Activated naive CD4-positive, alpha-beta T cell treated with anti-CD3 and anti-CD28 coated beads, Interleukin-2, amount 10 ng/mL, durations not matched to agents 7 days and 5 days (primary cell): ENCODE measurements around the gene CDC5L.

Experiments used
- CTCF ChIA-PET: fragments of 350-600 bp; sonication (Branson Sonifier 250); formaldehyde crosslinking; loops from one replicate; lab custom pipeline; 2021; ENCODE audit warnings: antibody characterized with exemption; lab: Charles Lee
- DNase-seq: peaks from one replicate; pipeline ENCODE4 v3.0.0-alpha.2; 2020
- H3K27ac Mint-ChIP-seq: one replicate; pipeline ENCODE4 v1.8.0; 2021; ENCODE audit warnings: mild to moderate bottlenecking, moderate library complexity, mixed read lengths
- H3K27me3 Mint-ChIP-seq: one replicate; pipeline ENCODE4 v1.8.0; 2021; ENCODE audit warnings: mild to moderate bottlenecking, mixed read lengths
- H3K36me3 Mint-ChIP-seq: one replicate; pipeline ENCODE4 v1.8.0; 2021; ENCODE audit warnings: mixed read lengths
- H3K4me1 Mint-ChIP-seq: one replicate; pipeline ENCODE4 v1.8.0; 2021; ENCODE audit warnings: mixed read lengths
- H3K4me3 Mint-ChIP-seq: one replicate; pipeline ENCODE4 v1.8.0; 2021; ENCODE audit warnings: mild to moderate bottlenecking, moderate library complexity, mixed read lengths
- H3K9me3 Mint-ChIP-seq: one replicate; pipeline ENCODE4 v1.8.0; 2021; ENCODE audit warnings: mixed read lengths

The CDC5L gene

DNA sequence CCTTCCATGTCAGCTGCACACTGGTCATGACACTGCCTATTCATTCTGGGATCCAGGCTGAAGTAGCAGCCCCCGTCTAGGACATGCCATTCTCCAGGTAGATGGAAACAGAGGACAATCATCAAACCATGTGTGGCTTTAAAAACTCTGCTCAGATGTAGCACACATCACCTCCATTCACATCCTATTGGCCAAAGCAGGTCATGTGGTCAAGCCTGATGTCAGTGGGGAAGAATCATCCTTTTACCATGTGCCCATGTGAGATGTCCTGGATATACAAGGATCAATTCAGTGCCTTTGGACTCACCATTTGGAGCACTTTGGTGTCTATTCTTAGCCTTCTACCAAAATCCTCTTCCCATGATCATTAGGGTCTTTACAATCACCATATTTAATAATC is 99.5 kb downstream of the CDC5L start:
- Mint-ChIP-seq H3K27me3 (peaks cover 16% of the 10 kb centered on the region), H3K9me3 (no peaks in the 10 kb centered on the region), H3K4me3 (no peak overlapping the region), H3K36me3 (no peaks in the 10 kb centered on the region), H3K4me1 (no peaks in the 10 kb centered on the region), H3K27ac (no peak overlapping the region)
- no peak for DNase-seq
- CTCF ChIA-PET = interaction anchor here (0.6 to 1.9 kb wide), 2 partner anchors 11 to 144 kb away, joined by 3 to 9 read pairs; no protein-coding TSS in a partner anchor

DNA sequence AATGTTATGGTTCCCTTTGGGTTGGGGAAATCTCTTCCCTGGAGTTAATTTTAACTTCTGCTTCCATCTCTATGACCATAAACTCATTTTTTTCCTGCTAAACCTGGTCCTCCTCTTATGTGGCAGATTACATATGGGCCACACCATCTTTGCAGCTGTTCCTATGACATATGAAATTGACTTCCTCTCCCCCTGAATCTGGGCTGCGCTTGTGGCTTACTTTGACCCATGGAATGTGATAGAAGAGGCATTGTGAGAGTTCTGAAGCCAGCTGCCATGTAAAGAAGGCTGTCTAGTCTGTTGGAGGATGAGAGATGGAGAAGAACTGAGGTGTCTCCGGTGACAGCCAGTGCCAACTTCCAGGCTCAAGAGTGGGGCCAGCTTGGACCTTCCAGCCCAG is 100.1 kb downstream of the CDC5L start:
- Mint-ChIP-seq H3K36me3 (no peaks in the 10 kb centered on the region), H3K4me1 (no peaks in the 10 kb centered on the region), H3K27me3 (peaks cover 16% of the 10 kb centered on the region), H3K4me3 (no peak overlapping the region), H3K9me3 (no peaks in the 10 kb centered on the region), H3K27ac (no peak overlapping the region)
- CTCF ChIA-PET = interaction anchor here (0.6 to 1.9 kb wide), 2 partner anchors 12 to 143 kb away, joined by 3 to 9 read pairs; no protein-coding TSS in a partner anchor
- DNase-seq = no peak

DNA sequence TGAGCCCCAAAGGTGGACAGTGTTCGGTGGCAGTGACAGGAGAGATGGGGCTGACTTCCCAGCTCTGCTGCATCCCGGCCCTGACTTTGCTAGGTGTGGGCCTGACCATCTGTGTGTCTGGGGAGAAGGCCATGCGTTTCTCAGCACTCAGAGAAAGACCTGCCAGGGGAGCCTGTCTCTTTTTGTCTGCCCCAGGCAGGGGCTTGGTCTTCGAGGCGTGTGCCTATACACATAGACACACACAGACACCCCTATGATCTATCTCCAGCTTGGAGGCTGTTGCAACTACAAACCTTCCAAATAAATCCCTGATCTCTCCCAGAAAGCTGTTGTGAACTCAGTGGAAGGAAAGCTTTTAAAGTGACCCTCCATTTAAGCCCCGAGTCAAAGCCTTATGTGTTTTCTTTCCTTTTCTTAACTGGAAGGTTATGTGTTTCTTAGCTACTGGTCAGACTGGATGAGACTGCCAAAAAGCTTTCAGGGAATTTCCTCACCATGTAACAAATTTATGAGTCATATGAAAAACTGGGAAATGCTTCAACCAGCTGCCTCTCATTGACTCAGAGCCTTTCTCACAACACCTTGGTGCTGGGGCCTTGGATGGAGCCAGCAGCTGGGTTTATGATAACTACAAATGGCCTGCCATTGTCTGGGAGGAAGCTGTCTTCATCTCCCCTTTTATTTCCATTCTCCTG is 102.6 kb downstream of the CDC5L start:
- no peaks in the 10 kb centered on the region for H3K4me1 Mint-ChIP-seq
- no peaks in the 10 kb centered on the region for H3K9me3 Mint-ChIP-seq
- DNase-seq = no peak
- H3K27ac Mint-ChIP-seq = no peak overlapping the region
- peaks cover 16% of the 10 kb centered on the region for H3K27me3 Mint-ChIP-seq
- CTCF ChIA-PET = interaction anchor here (0.7 kb wide), 1 partner anchor 14 kb away, joined by 3 read pairs; no protein-coding TSS in a partner anchor
- no peak overlapping the region for H3K4me3 Mint-ChIP-seq
- H3K36me3 Mint-ChIP-seq = no peaks in the 10 kb centered on the region

DNA sequence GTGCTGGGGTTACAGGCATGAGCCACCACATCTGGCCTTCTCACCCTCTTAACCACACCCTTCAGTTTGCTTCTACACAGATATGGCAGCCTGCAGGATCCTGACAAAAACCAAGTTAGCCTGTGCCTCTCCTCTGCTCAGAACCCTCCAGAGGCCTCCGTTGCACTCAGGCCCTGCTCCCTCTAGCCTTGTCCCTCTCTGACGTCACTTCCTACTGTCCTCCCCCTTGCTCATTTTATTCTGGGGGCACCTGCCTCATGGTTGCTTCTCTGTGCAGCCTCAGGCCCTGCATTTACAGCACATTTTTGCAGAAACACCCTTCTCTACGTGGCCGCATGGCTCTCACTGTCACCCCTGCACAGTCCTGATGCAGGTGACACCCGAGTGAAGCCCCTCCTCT is 105.6 kb downstream of the CDC5L start:
- Mint-ChIP-seq H3K9me3 (no peaks in the 10 kb centered on the region), H3K27me3 (peaks cover 5% of the 10 kb centered on the region), H3K4me3 (no peak overlapping the region), H3K27ac (no peak overlapping the region), H3K4me1 (no peaks in the 10 kb centered on the region), H3K36me3 (no peaks in the 10 kb centered on the region)
- CTCF ChIA-PET = no interaction called here
- no peak for DNase-seq

DNA sequence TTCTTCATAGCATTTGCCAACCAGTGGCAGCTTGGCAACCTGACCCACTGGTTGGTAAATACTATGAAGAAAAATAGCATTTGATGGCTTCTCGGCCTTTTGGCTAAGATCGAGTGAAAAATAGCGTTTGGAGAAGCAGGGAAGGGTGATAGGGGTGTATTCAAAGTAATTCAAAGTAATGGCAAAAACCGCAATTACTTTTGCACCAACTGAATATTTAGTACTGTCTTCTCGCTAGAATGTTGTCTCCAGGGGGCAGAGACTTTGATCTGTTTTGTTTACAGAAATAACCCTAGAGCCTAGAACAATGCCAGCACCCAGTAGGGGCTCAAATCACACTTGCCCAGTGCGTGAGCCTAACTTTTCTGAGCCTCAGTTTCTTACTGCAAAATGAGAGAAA is 106.1 kb downstream of the CDC5L start:
- no peaks in the 10 kb centered on the region for H3K36me3 Mint-ChIP-seq
- peaks cover 6% of the 10 kb centered on the region for H3K27me3 Mint-ChIP-seq
- no peak overlapping the region for H3K4me3 Mint-ChIP-seq
- no peak for DNase-seq
- no peaks in the 10 kb centered on the region for H3K9me3 Mint-ChIP-seq
- CTCF ChIA-PET = no interaction called here
- no peaks in the 10 kb centered on the region for H3K4me1 Mint-ChIP-seq
- no peak overlapping the region for H3K27ac Mint-ChIP-seq

DNA sequence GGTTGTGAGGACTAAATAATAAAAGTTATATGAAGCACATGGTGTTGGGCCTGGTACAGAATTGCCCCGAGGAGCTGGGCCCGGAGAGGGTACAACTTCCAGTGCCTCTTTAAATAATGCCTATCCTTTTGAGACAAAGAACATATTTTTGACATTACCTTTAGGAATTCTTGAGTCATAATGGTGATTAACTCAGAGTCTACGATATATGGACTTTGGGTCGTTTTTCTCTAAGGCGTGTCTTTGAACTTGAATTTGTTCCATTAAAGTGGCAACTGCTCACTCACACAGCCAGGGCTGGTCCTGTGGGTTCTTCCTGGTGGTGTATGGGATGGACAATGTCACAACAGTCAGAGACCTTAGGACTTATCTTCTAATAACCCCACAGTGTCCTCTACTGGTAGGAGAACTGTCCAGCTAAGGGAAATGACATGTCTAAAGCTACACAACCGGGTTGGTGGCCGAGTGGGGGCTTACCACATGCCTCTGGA is 106.5 kb downstream of the CDC5L start:
- Mint-ChIP-seq H3K4me1 (no peaks in the 10 kb centered on the region), H3K27ac (no peak overlapping the region), H3K36me3 (no peaks in the 10 kb centered on the region), H3K4me3 (no peak overlapping the region), H3K9me3 (no peaks in the 10 kb centered on the region), H3K27me3 (peaks cover 9% of the 10 kb centered on the region)
- no peak for DNase-seq
- CTCF ChIA-PET = no interaction called here

DNA sequence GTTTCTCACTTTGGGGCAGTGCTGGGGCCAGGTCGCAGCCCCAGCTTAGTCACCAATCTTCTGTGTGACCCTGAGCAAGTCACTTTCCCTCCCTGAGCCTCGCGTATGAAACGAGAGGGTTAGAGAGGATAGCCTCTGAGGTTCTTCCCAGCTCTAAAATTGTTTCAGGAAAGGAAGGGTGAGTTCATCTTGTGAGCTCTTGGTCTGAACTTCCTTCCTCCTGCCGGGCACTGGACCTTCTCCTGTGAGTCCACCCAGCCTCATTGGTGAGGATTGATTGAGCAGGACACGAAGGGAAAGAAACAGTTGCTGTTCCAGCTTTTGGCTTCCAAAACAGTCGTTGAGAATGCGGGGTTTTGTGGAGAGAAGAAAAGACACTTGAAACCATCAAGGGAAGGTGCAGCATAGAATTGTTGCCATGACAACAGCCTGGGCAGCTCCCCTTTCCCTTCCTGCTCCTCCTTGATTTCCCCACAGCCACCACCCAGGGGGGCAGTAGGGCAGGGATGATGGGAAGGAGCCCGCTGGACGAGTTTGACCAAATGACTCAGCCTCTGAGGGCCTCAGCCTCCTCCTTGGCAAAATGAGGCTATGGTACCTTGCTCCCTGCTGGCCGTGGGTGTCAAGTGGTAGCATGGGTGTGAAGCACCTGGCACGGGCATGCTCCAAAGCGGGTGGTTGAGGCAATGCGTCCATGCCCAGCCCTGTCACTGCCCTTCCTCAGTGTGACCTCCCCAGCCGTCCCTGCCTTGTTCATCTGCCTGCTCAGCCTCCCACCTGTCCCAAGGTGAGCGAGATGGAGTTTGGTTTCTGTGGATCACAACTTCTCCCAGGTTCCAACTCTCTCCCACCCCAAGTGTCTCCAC is 107.8 kb downstream of the CDC5L start:
- CTCF ChIA-PET = no interaction called here
- Mint-ChIP-seq H3K4me1 (no peaks in the 10 kb centered on the region), H3K27ac (no peak overlapping the region), H3K4me3 (no peak overlapping the region), H3K9me3 (no peaks in the 10 kb centered on the region), H3K27me3 (peaks cover 4% of the 10 kb centered on the region), H3K36me3 (no peaks in the 10 kb centered on the region)
- DNase-seq = no peak

DNA sequence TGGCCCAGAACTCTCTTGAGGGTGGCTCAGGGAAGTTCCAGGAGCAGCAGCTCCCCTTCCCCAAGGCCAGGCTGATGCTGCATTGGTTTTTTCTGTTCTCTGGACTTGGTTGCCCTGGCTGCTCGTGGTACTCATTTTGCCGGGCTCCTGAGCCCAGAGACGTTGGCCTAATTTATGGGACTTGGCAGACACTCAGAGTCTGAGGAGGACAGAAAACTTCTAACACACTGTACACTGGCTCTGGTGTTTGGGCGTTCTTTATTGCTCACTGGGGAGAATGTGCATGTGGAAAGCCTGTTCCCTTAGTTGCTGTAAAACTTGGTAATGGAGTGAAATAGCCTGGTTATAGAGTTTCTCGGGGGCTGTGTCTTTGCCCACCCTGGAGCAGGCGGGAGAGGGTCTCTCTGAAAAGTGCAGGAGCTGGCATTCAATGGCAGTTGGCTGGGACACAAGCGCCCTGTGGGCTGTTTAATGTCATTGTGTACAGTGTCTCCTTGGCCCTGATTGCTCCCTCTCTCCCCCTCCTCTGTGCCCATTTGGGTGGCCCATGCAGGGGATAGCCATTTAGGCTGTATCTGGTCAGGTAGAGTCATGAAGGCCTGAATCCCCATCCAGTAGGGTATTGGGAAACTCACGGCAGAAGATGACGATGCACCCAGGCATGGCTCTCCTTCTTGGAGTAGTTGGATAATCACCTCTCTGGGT is 109.3 kb downstream of the CDC5L start:
- Mint-ChIP-seq H3K9me3 (no peaks in the 10 kb centered on the region), H3K27me3 (peaks cover 4% of the 10 kb centered on the region), H3K36me3 (no peaks in the 10 kb centered on the region), H3K27ac (no peak overlapping the region), H3K4me3 (no peak overlapping the region), H3K4me1 (no peaks in the 10 kb centered on the region)
- no peak for DNase-seq
- CTCF ChIA-PET = no interaction called here

DNA sequence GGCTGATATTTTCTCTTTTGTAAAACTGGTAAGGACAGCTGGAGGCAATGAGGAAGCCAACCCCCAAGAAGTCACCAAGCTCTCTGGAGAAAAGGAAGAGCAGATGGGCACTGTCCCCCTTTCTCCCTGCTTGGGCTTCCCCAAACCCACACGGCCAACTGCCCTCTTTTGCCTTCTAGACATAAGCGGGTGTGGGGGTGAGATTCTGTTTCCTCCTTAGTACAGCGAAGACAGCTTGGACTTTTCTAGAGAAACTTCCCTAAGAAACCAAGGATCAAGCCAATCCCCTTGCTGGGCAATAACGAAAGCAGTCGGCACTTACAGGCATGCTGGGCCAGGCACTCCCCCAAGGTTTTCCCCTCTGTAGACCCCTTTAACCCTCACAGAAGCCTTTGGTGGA is 110.3 kb downstream of the CDC5L start:
- Mint-ChIP-seq H3K27ac (no peak overlapping the region), H3K4me1 (no peaks in the 10 kb centered on the region), H3K4me3 (no peak overlapping the region), H3K27me3 (peaks cover 4% of the 10 kb centered on the region), H3K9me3 (no peaks in the 10 kb centered on the region), H3K36me3 (no peaks in the 10 kb centered on the region)
- CTCF ChIA-PET = interaction anchor here (3.0 kb wide), 1 partner anchor 22 kb away, joined by 8 read pairs; no protein-coding TSS in a partner anchor
- DNase-seq = no peak

DNA sequence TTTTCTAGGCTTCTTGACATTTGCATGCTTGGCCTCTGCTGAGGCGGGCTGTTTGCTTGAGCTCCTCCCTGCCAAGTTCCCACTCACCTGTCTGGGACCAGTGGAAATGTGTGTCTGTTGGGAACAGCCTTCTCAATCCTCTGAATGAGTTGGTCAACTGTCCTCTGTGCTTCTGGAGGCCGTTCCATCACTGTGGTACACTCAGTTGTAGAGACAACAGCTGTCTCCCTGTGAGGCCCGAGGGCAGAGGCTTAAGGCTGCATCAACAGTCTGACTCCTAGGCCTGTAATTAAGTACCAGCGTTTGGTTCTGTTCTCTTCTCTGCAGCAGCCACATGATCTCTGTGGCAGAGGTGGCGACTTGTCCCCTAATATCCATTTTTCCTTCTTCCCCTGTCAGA is 110.9 kb downstream of the CDC5L start:
- no peak for DNase-seq
- Mint-ChIP-seq H3K4me3 (no peak overlapping the region), H3K36me3 (no peaks in the 10 kb centered on the region), H3K4me1 (no peaks in the 10 kb centered on the region), H3K9me3 (no peaks in the 10 kb centered on the region), H3K27me3 (peaks cover 4% of the 10 kb centered on the region), H3K27ac (no peak overlapping the region)
- CTCF ChIA-PET = interaction anchor here (3.0 kb wide), 1 partner anchor 23 kb away, joined by 8 read pairs; no protein-coding TSS in a partner anchor

DNA sequence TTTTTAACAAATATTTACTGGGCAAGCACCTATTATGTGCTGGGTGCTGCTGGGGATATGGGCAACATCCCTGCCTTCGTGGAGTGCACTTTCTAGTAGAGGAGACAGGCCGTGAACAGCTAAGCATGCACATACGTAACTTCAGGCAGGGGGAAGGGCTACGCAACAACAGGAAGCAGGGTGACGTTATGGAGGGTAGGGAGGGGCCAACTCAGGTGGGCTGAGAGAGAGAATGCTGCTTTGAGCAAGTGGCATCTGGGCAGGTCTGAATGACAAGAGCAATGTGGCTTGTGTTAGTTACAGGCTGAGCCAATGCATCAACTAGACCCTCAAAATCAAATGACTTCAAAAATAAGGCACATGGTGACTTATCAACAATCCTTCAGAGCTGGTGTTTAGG is 112.1 kb downstream of the CDC5L start:
- Mint-ChIP-seq H3K27me3 (peaks cover 9% of the 10 kb centered on the region), H3K4me1 (no peaks in the 10 kb centered on the region), H3K27ac (no peak overlapping the region), H3K36me3 (no peaks in the 10 kb centered on the region), H3K4me3 (no peak overlapping the region), H3K9me3 (no peaks in the 10 kb centered on the region)
- CTCF ChIA-PET = interaction anchor here (3.0 kb wide), 1 partner anchor 24 kb away, joined by 8 read pairs; no protein-coding TSS in a partner anchor
- no peak for DNase-seq
